ENCODE results near the gene TOP1. TPM values are rescaled to one million over a fixed set of nuclear protein-coding genes. Genes with fewer than 3 reads are reported as not detected.
A peak's percentile ranks its signal among the peaks of the same experiment; 100 is the strongest.

TOP1 gene
- total RNA-seq, 1 experiment from 2014 or later, result 125 TPM

DNA sequence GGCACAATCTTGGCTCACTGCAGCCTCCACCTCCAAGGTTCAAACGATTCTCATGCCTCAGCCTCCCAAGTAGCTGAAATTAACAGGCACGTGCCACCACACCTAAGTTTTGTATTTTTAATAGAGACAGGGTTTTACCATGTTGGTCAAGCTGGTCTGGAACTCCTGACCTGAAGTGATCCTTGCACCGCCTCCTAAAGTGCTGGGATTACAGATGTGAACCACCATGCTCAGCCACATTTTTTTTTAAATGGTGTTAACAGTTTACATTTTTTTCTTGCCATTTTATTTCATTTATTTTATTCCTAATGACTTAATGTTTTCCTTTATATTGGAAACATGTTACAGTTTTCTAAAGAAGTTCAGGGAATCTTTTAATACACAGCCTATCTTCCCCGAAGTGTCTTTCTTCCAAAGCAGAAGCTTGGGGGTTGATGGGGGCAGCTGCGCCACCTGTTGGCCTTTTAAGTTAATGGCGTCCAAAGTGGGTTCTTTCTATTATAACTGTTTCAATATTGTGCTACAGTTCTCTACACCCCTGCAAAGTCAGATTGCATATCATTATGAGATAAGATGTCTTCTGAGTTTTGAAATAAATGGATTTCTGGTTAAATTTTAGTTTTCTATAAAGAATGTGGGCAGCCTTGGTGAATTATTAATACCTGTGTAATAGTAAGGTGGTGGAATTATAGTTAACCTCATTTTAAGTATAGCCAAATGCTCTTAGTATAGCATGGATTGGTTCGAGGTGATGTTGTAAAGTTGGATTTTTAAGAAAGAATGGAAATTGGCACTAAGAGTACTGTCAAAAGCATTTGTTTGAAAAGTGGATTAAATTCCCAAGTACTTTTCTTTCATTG, 66.7 kb downstream of the TOP1 start:
- no peak overlapping the region for H3K4me3 ChIP-seq (ENCODE audit: low read depth, low read length, poor library complexity, severe bottlenecking)
- ChIA-PET CTCF (interaction anchor here (0.7 to 3.2 kb wide), 4 partner anchors 104 to 132 kb away, joined by 3 to 26 read pairs (median 12); no protein-coding TSS in a partner anchor), POLR2A (ENCODE audit: low non-redundant PET) (no interaction called here)
- H3K27ac ChIP-seq (ENCODE audit: low read depth, low read length, poor library complexity, severe bottlenecking), result no peak overlapping the region
- peaks cover 55% of the 10 kb centered on the region for H3K36me3 ChIP-seq (ENCODE audit: insufficient read depth, low read length, poor library complexity, severe bottlenecking)
- DNase-seq (ENCODE audit: low spot score), result peak; percentile 73
- intact Hi-C loops (cut with micrococcal nuclease; ENCODE audit: unreplicated experiment), result loop anchor here (1.0 kb wide), 2 partner anchors 105 to 127 kb away; no protein-coding TSS in a partner anchor
- H3K27me3 ChIP-seq (replicated peaks; ENCODE audit: insufficient read depth, low read depth, low read length, poor library complexity), result no peaks in the 10 kb centered on the region
- TF ChIP-seq EZH2 (IDR thresholded peaks at IDR 0.05; ENCODE audit: borderline replicate concordance, low read depth, low read length, poor library complexity, severe bottlenecking) (no peak), CTCF (conservative IDR thresholded peaks at IDR 0.05; ENCODE audit: low read depth, low read length) (peak; percentile 92)
- no TSS peak for BruUV-seq (replicated peaks)
- no peaks in the 10 kb centered on the region for H3K9me3 ChIP-seq (ENCODE audit: low read depth, low read length, poor library complexity, severe bottlenecking)
- peaks cover 6% of the 10 kb centered on the region for H3K4me1 ChIP-seq (ENCODE audit: insufficient read depth, low read length, poor library complexity, severe bottlenecking)

DNA sequence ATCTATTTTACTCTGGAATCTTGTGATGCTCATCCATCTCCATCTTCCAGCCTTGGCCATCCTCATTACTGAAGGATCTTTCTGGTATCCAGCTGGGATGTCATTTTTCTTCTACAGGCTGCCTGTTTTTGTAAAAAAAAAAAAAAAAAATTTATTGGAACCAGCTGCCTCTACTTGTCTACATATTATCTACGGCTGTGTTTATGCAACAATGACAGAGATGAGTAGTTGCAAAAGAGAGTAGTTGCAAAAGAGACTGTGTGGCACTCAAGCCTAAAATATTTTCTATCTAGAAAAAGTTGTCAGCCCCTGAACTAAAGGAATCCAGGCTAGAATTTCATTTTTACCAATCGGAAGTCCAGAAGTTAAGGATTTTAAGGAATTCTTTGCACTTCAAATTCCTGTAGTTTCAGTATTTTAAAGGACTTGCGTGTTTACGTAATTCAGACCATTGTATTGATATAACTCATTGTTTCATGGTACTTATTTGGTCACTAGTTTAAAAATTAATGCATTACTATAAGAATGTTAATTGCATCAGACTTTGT, 70.2 kb downstream of the TOP1 start:
- peaks cover 75% of the 10 kb centered on the region for H3K36me3 ChIP-seq (ENCODE audit: insufficient read depth, low read length, poor library complexity, severe bottlenecking)

DNA sequence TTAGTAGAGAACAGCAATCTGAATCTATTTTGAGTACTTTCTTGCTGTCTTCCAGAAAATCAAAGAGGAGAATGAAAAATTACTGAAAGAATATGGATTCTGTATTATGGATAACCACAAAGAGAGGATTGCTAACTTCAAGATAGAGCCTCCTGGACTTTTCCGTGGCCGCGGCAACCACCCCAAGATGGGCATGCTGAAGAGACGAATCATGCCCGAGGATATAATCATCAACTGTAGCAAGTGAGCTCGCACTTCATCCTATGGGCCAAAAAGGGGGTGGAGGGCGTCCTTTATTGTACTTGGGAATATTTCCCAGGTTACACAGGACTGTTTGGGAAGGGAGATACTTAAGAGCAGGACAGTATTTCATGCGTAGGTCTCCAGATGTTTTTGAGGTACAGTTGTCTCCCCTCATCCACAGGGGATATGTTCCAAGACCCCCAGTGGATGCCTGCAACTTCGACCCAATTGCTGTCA, 71.4 kb downstream of the TOP1 start:
- CTCF ChIA-PET, result no interaction called here

More for the DNA sequence above, 70.2 kb downstream of the TOP1 start:
- DNase-seq (ENCODE audit: low spot score), result peak; percentile 17
- H3K27ac ChIP-seq (ENCODE audit: low read depth, low read length, poor library complexity, severe bottlenecking), result no peak overlapping the region
- BruUV-seq (replicated peaks), result no TSS peak
- H3K27me3 ChIP-seq (replicated peaks; ENCODE audit: insufficient read depth, low read depth, low read length, poor library complexity), result no peaks in the 10 kb centered on the region
- no peaks in the 10 kb centered on the region for H3K9me3 ChIP-seq (ENCODE audit: low read depth, low read length, poor library complexity, severe bottlenecking)
- intact Hi-C loops (cut with micrococcal nuclease; ENCODE audit: unreplicated experiment), result no loop called here
- peaks cover 6% of the 10 kb centered on the region for H3K4me1 ChIP-seq (ENCODE audit: insufficient read depth, low read length, poor library complexity, severe bottlenecking)
- H3K4me3 ChIP-seq (ENCODE audit: low read depth, low read length, poor library complexity, severe bottlenecking), result no peak overlapping the region
- TF ChIP-seq EZH2 (IDR thresholded peaks at IDR 0.05; ENCODE audit: borderline replicate concordance, low read depth, low read length, poor library complexity, severe bottlenecking) (no peak), CTCF (conservative IDR thresholded peaks at IDR 0.05; ENCODE audit: low read depth, low read length) (no peak)
- ChIA-PET CTCF (no interaction called here), POLR2A (ENCODE audit: low non-redundant PET) (no interaction called here)

More for the DNA sequence above, 71.4 kb downstream of the TOP1 start:
- POLR2A ChIA-PET (ENCODE audit: low non-redundant PET), result no interaction called here
- Histone ChIP-seq H3K36me3 (ENCODE audit: insufficient read depth, low read length, poor library complexity, severe bottlenecking) (peaks cover 87% of the 10 kb centered on the region), H3K27me3 (replicated peaks; ENCODE audit: insufficient read depth, low read depth, low read length, poor library complexity) (no peaks in the 10 kb centered on the region), H3K27ac (ENCODE audit: low read depth, low read length, poor library complexity, severe bottlenecking) (peak overlapping the region; percentile 3), H3K4me3 (ENCODE audit: low read depth, low read length, poor library complexity, severe bottlenecking) (no peak overlapping the region), H3K9me3 (ENCODE audit: low read depth, low read length, poor library complexity, severe bottlenecking) (no peaks in the 10 kb centered on the region), H3K4me1 (ENCODE audit: insufficient read depth, low read length, poor library complexity, severe bottlenecking) (peaks cover 6% of the 10 kb centered on the region)
- TF ChIP-seq EZH2 (IDR thresholded peaks at IDR 0.05; ENCODE audit: borderline replicate concordance, low read depth, low read length, poor library complexity, severe bottlenecking) (no peak), CTCF (conservative IDR thresholded peaks at IDR 0.05; ENCODE audit: low read depth, low read length) (no peak)
- intact Hi-C loops (cut with micrococcal nuclease; ENCODE audit: unreplicated experiment), result no loop called here
- no peak for DNase-seq (ENCODE audit: low spot score)
- no TSS peak for BruUV-seq (replicated peaks)
